ENCODE data around the gene LTB4R2.

GRCh38 chr14:24337144-24337823 is 27.3 kb downstream of the LTB4R2 start:
- no peak for TF ChIP-seq CTCF (IDR thresholded peaks at IDR 0.05; ENCODE audit: low read length)
- TF ChIP-seq EZH2 (optimal IDR thresholded peaks at IDR 0.05; ENCODE audit: low read depth, low read length) = no peak

All from MM.1S (cell line).